ENCODE data around the gene DDX10. TPM values are rescaled to one million over a fixed set of nuclear protein-coding genes. Genes with fewer than 3 reads are reported as not detected.
"Not testable (repeated sequence)": the region's sequence is repeated elsewhere in the genome, so short reads cannot be mapped to it uniquely, and the experiment has no call there.

The DDX10 gene
- total RNA-seq, 1 experiment from 2014 or later, result 38.7 TPM

DNA sequence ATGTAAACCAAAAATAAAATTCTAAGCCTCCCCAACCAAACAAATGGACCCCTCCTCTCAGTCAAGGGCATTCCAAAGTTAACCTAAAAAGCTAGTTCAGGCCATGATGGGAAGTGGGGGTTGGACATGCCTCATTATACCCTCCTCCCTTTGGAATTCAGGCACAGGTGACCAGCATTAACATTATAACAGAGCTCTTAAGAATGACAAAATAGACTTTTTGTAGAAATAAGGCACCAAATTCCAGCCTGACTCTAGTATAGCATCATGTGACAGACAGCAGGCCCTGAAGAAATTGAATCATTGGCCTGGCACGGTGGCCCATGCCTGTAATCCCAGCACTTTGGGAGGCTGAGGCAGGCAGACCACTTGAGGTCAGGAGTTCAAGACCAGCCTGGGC lies 23.1 kb upstream of the DDX10 start:
- not testable (repeated sequence) for DNase-seq; H3K27me3 ChIP-seq (ENCODE audit: control insufficient read depth, insufficient read depth, low read length); H3K36me3 ChIP-seq (replicated peaks; ENCODE audit: control insufficient read depth, insufficient read depth, low read length); H3K4me3 ChIP-seq (ENCODE audit: insufficient read depth, low read depth, low read length)

DNA sequence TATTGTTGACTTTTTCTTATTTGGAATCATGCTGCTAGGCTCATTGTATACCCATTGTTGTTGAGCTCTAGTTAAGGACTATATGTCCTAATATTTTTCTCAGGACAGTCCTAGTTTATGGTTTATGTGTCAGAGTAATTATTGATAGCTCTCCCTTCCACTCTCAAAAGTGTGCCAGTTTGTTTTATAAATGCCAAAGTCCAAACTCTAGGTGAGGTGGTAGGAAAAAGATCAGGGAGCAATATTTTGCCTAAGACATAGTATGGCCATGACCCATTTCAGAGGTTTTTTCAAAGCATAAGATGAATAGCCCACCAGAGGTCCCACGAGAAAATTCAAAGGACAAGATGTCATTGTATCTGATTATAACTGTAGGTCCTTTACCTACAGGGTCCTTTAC lies 20.9 kb upstream of the DDX10 start:
- DNase-seq, result no peak
- no peak overlapping the region for H3K4me3 ChIP-seq (ENCODE audit: insufficient read depth, low read depth, low read length)
- H3K27me3 ChIP-seq (ENCODE audit: control insufficient read depth, insufficient read depth, low read length), result no peaks in the 10 kb centered on the region
- H3K36me3 ChIP-seq (replicated peaks; ENCODE audit: control insufficient read depth, insufficient read depth, low read length), result no peaks in the 10 kb centered on the region

DNA sequence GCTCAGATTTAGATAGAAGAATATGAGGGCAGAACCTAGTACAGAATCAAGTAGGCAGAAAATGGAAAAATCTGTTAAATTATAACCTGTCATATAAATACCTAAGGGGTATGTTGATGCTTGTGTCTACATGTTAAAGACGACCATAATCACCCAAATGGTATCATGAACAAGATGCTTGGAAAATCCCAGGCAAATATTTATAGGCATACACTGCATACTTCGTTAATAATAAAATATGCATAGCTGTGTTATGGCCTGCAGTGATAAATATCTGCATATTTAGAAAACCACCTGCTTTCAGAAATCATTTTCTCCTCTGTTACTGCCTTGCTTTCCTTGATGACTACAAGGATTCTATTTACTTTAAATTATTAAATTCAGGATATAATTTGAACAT lies 18.9 kb upstream of the DDX10 start:
- DNase-seq, result no peak
- Histone ChIP-seq H3K4me3 (ENCODE audit: insufficient read depth, low read depth, low read length) (no peak overlapping the region), H3K27me3 (ENCODE audit: control insufficient read depth, insufficient read depth, low read length) (no peaks in the 10 kb centered on the region), H3K36me3 (replicated peaks; ENCODE audit: control insufficient read depth, insufficient read depth, low read length) (no peaks in the 10 kb centered on the region)

DNA sequence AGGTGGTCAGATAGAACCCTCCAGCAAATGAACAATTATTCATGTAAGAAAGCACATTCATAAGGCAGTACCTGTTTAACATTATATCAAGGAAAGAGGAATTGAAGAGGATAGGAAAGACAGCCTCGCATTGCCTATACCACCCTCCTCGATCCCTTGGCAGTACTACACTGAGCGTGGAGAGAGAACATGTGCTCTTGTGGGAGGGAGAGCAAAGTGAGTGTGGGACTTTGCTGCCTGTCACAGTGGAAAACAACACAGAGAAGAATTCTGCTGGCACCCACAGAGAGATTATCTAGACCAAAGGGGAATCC lies 17.5 kb upstream of the DDX10 start:
- Histone ChIP-seq H3K36me3 (replicated peaks; ENCODE audit: control insufficient read depth, insufficient read depth, low read length) (no peaks in the 10 kb centered on the region), H3K4me3 (ENCODE audit: insufficient read depth, low read depth, low read length) (no peak overlapping the region), H3K27me3 (ENCODE audit: control insufficient read depth, insufficient read depth, low read length) (no peaks in the 10 kb centered on the region)
- DNase-seq, result no peak

DNA sequence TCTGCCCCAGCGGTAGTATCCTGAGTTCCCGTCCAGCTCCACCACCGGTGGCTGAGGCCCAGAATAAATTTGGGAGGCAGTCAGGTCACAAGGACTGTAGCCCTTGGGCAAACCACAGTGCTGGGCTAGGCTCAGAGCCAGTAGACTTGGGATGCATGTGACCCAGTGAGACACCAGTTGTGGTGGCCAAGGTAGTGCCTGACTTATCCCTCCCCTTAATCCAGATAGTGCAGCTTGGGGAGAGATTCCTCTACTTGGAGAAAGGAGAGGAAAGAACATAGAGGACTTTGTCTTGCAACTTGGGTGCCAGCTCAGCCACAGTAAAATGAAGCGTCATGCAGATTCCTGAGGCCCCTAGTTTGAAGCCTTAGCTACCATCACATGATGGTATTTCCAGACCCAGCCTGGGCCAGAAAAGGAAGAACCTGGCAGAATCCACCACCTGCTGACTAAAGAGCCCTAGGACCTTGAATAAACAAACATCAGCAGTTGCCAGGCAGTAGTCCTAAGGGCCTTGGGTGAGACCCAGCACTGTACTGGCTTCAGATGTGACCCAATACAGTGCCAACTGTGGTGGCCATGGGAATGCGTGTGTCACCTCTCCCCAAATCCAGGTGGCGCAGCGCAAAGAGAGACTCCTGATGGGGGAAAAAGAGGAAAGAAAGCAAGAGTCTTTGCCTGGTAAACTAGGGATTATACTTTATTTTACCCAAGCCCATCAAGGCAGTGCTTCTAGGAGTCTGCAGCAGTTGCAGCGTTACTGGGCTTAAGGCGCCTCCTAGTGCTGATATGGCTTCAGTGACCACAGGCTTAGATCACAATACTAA lies 17.0 kb upstream of the DDX10 start:
- Histone ChIP-seq H3K27me3 (ENCODE audit: control insufficient read depth, insufficient read depth, low read length) (no peaks in the 10 kb centered on the region), H3K4me3 (ENCODE audit: insufficient read depth, low read depth, low read length) (no peak overlapping the region), H3K36me3 (replicated peaks; ENCODE audit: control insufficient read depth, insufficient read depth, low read length) (no peaks in the 10 kb centered on the region)
- DNase-seq, result no peak

DNA sequence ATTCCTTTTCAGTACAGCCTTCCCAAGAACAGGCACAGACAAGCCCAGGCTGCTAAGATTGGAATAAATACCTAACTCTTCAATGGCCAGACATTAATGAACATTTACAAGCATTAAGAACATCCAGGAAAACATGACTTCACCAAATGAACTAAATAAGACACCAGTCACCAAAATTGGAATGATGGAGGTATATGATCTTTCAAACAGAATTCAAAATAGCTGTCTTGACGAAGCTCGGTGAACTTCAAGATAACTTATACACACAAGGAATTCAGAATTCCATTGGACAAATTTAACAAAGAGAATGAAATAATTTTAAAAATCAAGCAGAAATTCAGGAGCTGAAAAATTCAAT lies 16.4 kb upstream of the DDX10 start:
- Histone ChIP-seq H3K4me3 (ENCODE audit: insufficient read depth, low read depth, low read length) (no peak overlapping the region), H3K27me3 (ENCODE audit: control insufficient read depth, insufficient read depth, low read length) (no peaks in the 10 kb centered on the region), H3K36me3 (replicated peaks; ENCODE audit: control insufficient read depth, insufficient read depth, low read length) (no peaks in the 10 kb centered on the region)
- no peak for DNase-seq

DNA sequence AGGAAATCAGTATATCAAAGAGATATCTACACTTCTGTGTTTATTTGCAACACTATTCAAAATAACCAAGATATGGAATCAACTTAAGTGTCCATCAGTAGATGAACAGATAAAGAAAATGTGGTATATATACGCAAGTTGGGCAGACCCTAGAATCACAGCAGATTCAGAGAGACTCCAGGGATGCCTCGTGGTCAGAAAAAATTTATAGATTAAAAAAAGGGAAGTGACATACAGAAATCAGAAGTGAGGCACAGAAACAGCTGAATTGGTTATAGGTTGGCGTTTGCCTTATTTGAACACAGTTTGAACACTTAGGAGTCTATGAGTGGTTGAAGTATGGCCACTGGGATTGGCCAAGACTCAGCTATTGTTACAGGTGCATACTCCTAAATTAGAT lies 10.8 kb upstream of the DDX10 start:
- H3K36me3 ChIP-seq (replicated peaks; ENCODE audit: control insufficient read depth, insufficient read depth, low read length); H3K27me3 ChIP-seq (ENCODE audit: control insufficient read depth, insufficient read depth, low read length); DNase-seq; H3K4me3 ChIP-seq (ENCODE audit: insufficient read depth, low read depth, low read length): not testable (repeated sequence)

DNA sequence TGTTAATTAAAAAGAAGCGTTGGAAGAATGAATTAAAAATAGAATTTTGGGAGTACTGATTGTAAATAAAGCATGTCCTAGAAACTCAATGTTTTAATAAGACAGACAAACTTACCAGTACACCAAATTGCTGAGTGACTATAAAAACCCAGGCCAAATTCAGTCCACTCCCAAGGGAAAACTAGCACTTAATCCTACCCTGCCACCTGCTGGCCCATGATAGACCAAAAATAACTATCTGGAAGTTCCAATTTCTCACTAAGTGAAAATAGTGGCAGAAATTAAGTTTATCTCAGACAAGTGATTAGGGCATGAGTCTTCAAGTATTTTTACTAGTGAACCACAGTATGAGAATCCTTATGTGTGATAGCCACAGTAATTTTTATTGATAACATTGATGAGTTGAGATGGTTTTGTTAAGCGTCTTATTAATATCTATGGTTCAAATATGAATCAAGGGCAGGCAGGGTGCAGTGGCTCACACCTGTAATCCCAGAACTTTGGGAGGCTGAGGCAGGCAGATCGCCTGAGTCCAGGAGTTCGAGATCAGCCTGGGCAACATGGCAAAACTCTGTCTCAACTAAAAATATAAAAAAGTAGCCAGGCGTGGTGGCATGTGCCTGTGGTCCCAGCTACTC lies 9.8 kb upstream of the DDX10 start:
- H3K36me3 ChIP-seq (replicated peaks; ENCODE audit: control insufficient read depth, insufficient read depth, low read length), result no peaks in the 10 kb centered on the region
- no peak overlapping the region for H3K4me3 ChIP-seq (ENCODE audit: insufficient read depth, low read depth, low read length)
- no peak for DNase-seq
- no peaks in the 10 kb centered on the region for H3K27me3 ChIP-seq (ENCODE audit: control insufficient read depth, insufficient read depth, low read length)

DNA sequence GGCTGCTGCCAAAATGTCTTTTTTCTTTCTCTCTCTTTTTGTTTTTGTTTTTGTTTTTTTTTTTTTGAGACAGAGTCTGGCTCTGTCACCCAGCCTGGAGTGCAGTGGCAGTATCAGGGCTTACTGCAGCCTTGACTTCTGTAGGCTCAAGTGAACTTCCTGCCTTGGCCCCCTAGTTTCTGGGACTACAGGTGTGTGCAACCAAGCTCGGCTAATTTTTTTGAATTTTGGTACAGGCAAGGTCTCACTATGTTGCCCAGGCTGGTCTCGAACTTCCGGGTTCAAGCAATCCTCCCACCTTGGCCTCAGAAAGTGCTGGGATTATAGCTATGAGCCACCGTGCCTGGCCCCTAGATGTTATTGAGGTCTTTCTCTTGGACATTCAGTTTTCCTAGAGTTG lies 2.2 kb upstream of the DDX10 start:
- Histone ChIP-seq H3K27me3 (ENCODE audit: control insufficient read depth, insufficient read depth, low read length) (no peaks in the 10 kb centered on the region), H3K36me3 (replicated peaks; ENCODE audit: control insufficient read depth, insufficient read depth, low read length) (no peaks in the 10 kb centered on the region), H3K4me3 (ENCODE audit: insufficient read depth, low read depth, low read length) (no peak overlapping the region)
- no peak for DNase-seq

DNA sequence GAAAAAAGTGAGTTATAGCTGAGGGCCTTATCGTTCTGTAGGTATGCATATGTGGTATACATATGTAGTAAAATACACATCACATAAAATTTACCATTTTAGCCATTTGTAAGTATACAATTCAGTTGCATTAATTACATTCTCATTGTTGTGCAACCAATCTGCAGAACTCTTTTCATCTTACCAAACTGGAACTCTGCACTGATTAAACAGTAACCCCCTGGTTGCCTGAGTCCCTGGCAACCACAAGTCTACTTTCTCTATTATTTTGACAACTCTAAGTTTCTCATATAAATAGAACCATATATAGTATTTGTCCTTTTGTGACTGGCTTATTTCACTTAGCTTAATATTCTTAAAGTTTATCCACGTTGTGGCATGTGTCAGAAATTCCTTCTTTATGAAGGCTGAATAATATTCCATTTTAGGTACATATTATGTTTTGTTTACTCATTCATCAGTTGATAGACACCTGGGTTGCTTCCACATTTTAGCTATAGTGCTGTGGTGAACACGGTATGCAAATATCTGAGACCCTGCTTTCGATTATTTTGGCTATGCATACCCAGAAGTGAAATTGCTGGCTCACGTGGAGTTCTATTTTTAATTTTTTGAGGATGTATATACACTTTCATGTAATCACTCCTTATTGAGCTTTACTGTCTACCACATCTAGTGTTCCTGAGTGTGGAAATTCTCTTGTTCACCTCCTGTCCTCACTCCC lies 1.6 kb upstream of the DDX10 start:
- DNase-seq, result no peak
- no peak overlapping the region for H3K4me3 ChIP-seq (ENCODE audit: insufficient read depth, low read depth, low read length)
- no peaks in the 10 kb centered on the region for H3K36me3 ChIP-seq (replicated peaks; ENCODE audit: control insufficient read depth, insufficient read depth, low read length)
- H3K27me3 ChIP-seq (ENCODE audit: control insufficient read depth, insufficient read depth, low read length), result no peaks in the 10 kb centered on the region

DNA sequence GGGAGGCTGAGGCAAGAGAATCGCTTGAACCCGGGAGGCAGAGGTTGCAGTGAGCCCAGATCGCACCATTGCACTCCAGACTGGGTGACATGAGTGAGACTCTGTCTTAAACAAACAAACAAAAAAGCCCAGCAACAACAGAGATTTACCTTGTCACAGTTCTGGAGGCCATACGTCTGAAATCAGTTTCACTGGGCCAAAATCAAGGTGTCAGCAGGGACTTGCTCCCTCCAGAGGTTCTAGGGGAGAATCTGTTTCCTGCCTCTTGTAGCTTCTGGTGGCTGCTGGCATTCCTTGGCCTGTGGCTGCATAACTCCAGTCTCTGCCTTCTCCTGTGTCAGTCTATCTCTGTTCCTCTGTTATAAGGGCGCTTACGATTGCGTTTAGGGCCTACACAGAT lies 1.5 kb downstream of the DDX10 start:
- Histone ChIP-seq H3K27me3 (ENCODE audit: control insufficient read depth, insufficient read depth, low read length) (no peaks in the 10 kb centered on the region), H3K36me3 (replicated peaks; ENCODE audit: control insufficient read depth, insufficient read depth, low read length) (no peaks in the 10 kb centered on the region), H3K4me3 (ENCODE audit: insufficient read depth, low read depth, low read length) (no peak overlapping the region)
- DNase-seq, result no peak

DNA sequence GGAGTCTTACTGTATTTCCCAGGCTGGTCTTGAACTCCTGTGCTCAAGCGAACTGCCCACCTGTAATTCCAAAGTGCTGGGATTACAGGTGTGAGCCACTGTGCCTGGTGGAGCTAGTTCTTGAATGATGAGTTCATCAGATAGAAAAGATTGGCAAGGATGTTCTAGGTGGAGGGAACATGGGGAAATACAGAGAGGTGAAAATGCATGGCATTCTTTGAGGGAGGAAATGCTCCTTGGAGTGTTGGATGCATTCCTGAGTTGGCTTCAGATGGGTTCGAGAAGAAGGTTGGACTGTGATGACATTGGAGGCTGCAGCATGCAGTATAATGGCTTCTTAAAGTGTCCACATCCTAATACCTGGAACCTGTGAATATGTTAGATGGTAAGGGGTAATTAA lies 4.4 kb downstream of the DDX10 start:
- no peaks in the 10 kb centered on the region for H3K27me3 ChIP-seq (ENCODE audit: control insufficient read depth, insufficient read depth, low read length)
- H3K4me3 ChIP-seq (ENCODE audit: insufficient read depth, low read depth, low read length), result no peak overlapping the region
- no peak for DNase-seq
- no peaks in the 10 kb centered on the region; the same call in 1 of the 2 replicates for H3K36me3 ChIP-seq (replicated peaks; ENCODE audit: control insufficient read depth, insufficient read depth, low read length)

DNA sequence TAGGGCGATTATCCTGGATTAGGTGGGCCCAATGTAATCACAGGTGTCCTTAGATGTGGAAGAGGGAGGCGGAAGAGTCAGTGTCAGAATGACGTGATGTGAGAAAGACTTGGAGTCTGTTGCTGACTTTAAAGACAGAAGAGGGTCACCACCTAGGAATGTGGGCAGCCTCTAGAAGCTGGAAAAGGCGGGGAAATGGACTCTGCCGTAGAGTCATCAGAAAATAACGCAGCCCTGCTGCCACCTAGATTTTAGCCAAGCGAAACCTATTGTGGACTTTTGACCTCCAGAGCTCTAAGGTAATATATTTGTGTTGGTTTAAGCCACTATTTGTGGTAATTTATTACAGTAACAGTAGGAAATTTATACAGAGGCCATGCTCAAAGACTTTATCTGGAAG lies 4.8 kb downstream of the DDX10 start:
- DNase-seq, result no peak
- Histone ChIP-seq H3K4me3 (ENCODE audit: insufficient read depth, low read depth, low read length) (no peak overlapping the region), H3K36me3 (replicated peaks; ENCODE audit: control insufficient read depth, insufficient read depth, low read length) (no peaks in the 10 kb centered on the region; the same call in 1 of the 2 replicates), H3K27me3 (ENCODE audit: control insufficient read depth, insufficient read depth, low read length) (no peaks in the 10 kb centered on the region)

DNA sequence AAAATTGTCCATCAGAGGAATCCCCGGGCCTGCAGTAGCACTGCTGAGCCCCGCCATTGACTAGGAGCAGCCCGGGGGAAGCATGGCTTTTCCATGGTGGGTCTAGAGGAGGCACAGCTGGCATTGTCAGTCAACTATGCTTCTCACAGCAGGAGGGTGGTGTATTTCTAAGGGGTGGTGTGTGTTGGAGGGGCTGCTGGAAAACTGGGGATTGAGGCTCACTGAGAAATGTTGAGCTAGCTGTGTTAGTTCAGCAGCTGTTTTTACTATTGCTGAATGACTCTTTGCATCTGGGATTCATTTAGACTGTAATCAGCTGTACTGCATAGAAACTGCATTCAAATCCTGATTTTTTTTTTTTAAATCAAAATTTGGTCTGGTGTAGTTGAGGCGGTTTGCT lies 5.6 kb downstream of the DDX10 start:
- Histone ChIP-seq H3K4me3 (ENCODE audit: insufficient read depth, low read depth, low read length) (no peak overlapping the region), H3K36me3 (replicated peaks; ENCODE audit: control insufficient read depth, insufficient read depth, low read length) (peaks cover 2% of the 10 kb centered on the region), H3K27me3 (ENCODE audit: control insufficient read depth, insufficient read depth, low read length) (no peaks in the 10 kb centered on the region)
- peak; percentile 32 for DNase-seq

DNA sequence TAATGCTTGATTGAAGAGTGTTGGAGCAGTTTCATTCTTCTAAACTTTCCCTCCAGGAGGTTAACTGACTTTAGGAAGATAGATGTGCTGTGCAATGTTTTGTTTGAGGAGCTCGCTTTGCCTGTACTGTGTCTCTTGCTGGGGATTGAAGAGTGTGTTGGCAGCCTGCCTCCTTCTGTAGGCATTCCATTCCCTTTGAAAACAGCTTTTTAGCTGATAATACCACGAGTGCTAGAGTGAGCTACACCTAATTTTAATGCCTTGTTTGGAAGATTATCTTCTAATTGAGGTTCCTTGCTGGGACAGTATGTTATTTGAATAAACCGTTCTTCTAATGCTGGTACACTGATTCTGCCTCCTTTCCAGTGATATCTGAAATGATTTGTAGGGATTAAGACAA lies 7.2 kb downstream of the DDX10 start:
- no peak for DNase-seq
- Histone ChIP-seq H3K4me3 (ENCODE audit: insufficient read depth, low read depth, low read length) (no peak overlapping the region), H3K27me3 (ENCODE audit: control insufficient read depth, insufficient read depth, low read length) (no peaks in the 10 kb centered on the region), H3K36me3 (replicated peaks; ENCODE audit: control insufficient read depth, insufficient read depth, low read length) (peaks cover 10% of the 10 kb centered on the region)
